Thyroid gland (tissue), 4 donors: ENCODE measurements around the gene SLC48A1. TPM values are rescaled to one million over a fixed set of nuclear protein-coding genes. Genes with fewer than 3 reads are reported as not detected.

Experiments used
- DNase-seq, 2 donors: peaks; one replicate each; pipeline ENCODE4 v3.0.0-alpha.2; 2019
- H3K27ac ChIP-seq, 3 donors: fragments of 200-600 bp; sonication (generic); 1 replicate in 2 of 3; 2 replicates in 1 of 3; pipeline ENCODE4 v1.5.1; 2016 to 2019; ENCODE audit warnings: mild to moderate bottlenecking in 1 of 3, moderate library complexity in 1 of 3
- H3K27me3 ChIP-seq: fragments of 200-600 bp; sonication (generic); one replicate; pipeline ENCODE4 v1.5.1; 2019
- H3K36me3 ChIP-seq, 2 donors: fragments of 200-600 bp; sonication (generic); one replicate each; pipeline ENCODE4 v1.5.1; 2016 to 2019
- H3K4me1 ChIP-seq, 2 donors: fragments of 200-600 bp; sonication (generic); one replicate each; pipeline ENCODE4 v1.5.1; 2017 to 2019
- H3K4me3 ChIP-seq, 3 donors: fragments of 200-600 bp; sonication (generic); replicated peaks in 1 of 3; 1 replicate in 2 of 3; 2 replicates in 1 of 3; pipeline ENCODE4 v1.5.1; 2016; ENCODE audit warnings: mild to moderate bottlenecking in 1 of 3
- H3K9me3 ChIP-seq: fragments of 200-600 bp; sonication (generic); one replicate; pipeline ENCODE4 v1.5.1; 2017
- POLR2A ChIP-seq, 2 donors: fragments of 450-650 bp; IDR thresholded peaks; one replicate each; pipeline ENCODE4 v1.6.1; 2017; ENCODE audit warnings: antibody characterized with exemption in 2 of 2, mild to moderate bottlenecking in 2 of 2, moderate library complexity in 1 of 2
- WGBS, 2 donors: methylation state at CpG; one replicate each; pipeline ENCODE4 v1.1.5; 2017; 5-methylcytosine and 5-hydroxymethylcytosine counted together
- intact Hi-C: fragments of 100-400 bp; cut with DNase I; formaldehyde crosslinking; loops from one replicate; pipeline ENCODE4 v1.15.1; 2023
- total RNA-seq, 4 donors: library from RNA; depleted of rRNA; stranded (reverse); fragments of >200 nt; gene quantifications; one replicate each; pipeline ENCODE4 v1.2.3, GENCODE V29; 2016
- TF ChIP-seq, protein P1 (sequence below), 6 experiments: fragments of 200-600 bp in 3 of 6; fragments of 450-650 bp in 3 of 6; sonication (generic) in 3 of 6; IDR thresholded peaks; one replicate each; pipeline ENCODE4 v1.5.1; 2016 to 2019; ENCODE audit warnings: antibody characterized with exemption in 6 of 6, mild to moderate bottlenecking in 2 of 6, inconsistent platforms in 1 of 6, moderate library complexity in 1 of 6

SLC48A1 gene
- total RNA-seq, 4 donors from 2014 or later, result 59.3 to 276 (median 187) TPM

DNA sequence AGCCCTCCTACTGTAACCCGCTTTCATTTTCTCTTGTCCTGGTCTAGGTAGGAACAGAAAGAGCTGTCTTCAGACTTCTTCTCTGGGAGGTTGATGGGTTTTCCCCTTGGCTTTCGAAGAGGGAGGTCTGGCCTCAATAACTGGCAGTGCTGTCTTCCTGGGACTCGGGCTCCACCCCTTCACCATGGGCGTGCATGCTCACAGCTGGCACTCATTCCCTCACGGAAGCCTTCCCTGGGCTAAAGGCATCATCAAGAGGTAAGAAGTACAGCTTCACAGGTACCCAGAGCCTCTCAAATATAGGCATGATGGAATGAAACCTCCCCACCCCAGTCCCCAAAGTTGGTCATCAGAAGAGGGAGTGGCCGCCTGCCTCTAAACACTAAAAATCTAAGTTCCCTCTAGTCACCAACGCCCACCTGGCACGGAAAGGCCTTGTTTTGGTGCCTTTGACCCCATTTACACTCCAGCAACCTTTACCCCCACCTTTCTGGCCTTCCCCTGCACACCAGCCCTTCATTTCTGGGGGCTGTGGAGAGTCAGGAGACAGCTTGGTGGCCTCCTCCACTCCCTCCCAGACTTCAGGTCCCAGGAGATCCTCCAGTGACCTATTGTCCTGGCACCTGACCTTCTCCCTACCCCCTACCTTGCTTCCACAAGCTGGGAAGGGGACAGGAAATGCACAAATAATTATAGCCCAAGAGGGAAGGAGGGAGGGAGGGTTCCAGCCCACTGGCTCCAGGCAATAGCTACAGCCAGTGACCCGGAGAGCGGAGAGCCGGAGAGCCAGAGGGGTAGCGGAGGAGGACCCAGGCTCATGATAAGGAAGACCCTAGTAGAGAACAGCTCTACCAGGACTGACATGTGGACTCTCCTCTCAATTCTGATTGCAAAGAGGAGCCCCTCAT is 17.1 kb upstream of the SLC48A1 start:
- H3K4me1 ChIP-seq, result peaks cover 75 to 81% of the 10 kb centered on the region in 2 donors
- no peaks in the 10 kb centered on the region for H3K27me3 ChIP-seq
- H3K36me3 ChIP-seq, result peaks cover 1 to 9% of the 10 kb centered on the region in 2 donors
- peak overlapping the region in 1 of 3 donors; percentile 43 for H3K4me3 ChIP-seq
- WGBS, 2 donors, result 36 to 44% methylated on average over 11 to 12 of the region's 12 CpGs
- H3K9me3 ChIP-seq, result no peaks in the 10 kb centered on the region
- TF ChIP-seq POLR2A (IDR thresholded peaks at IDR 0.05), result peak in 1 of 2 donors; percentile 6
- TF ChIP-seq, protein P1, sequence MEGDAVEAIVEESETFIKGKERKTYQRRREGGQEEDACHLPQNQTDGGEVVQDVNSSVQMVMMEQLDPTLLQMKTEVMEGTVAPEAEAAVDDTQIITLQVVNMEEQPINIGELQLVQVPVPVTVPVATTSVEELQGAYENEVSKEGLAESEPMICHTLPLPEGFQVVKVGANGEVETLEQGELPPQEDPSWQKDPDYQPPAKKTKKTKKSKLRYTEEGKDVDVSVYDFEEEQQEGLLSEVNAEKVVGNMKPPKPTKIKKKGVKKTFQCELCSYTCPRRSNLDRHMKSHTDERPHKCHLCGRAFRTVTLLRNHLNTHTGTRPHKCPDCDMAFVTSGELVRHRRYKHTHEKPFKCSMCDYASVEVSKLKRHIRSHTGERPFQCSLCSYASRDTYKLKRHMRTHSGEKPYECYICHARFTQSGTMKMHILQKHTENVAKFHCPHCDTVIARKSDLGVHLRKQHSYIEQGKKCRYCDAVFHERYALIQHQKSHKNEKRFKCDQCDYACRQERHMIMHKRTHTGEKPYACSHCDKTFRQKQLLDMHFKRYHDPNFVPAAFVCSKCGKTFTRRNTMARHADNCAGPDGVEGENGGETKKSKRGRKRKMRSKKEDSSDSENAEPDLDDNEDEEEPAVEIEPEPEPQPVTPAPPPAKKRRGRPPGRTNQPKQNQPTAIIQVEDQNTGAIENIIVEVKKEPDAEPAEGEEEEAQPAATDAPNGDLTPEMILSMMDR (IDR thresholded peaks at IDR 0.05), result no peak
- peak overlapping the region; percentile 91 to 95 (median 94) for H3K27ac ChIP-seq
- intact Hi-C loops, result no loop called here
- peak; percentile 70 to 75 for DNase-seq

DNA sequence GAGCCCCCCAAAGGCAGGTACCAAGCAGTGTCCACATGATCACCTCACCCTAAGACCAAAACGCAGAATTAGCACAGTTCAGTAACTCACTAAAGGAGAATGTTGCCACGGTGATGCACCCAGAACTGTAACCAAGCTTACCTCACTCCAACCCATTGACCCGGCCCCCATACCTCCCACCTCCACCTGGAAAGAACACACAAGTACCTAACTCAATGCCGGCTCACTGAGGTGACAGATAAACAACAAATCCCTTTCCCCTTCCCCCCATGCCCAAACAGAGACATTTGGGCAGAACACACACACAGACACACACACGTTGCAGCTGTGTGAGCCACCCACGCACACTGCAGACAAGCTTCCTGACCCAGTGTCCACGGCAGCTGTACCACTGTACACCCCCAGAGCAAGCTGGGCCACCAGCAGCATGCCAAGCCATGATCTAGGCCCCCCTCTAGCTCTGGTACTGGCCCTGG is 15.6 kb upstream of the SLC48A1 start:
- no peaks in the 10 kb centered on the region for H3K36me3 ChIP-seq
- peak overlapping the region; percentile 91 to 95 (median 94) for H3K27ac ChIP-seq
- no peaks in the 10 kb centered on the region for H3K27me3 ChIP-seq
- 3 to 34% methylated on average over 5 to 7 of the region's 7 CpGs for WGBS, 2 donors
- peak overlapping the region; percentile 37 to 82 (median 43) for H3K4me3 ChIP-seq
- DNase-seq, result peak; percentile 87 to 88
- intact Hi-C loops, result no loop called here
- H3K9me3 ChIP-seq, result no peaks in the 10 kb centered on the region
- TF ChIP-seq POLR2A (IDR thresholded peaks at IDR 0.05), result peak; percentile 9 to 39
- TF ChIP-seq, protein P1 (IDR thresholded peaks at IDR 0.05), result no peak
- peaks cover 74 to 88% of the 10 kb centered on the region in 2 donors for H3K4me1 ChIP-seq

DNA sequence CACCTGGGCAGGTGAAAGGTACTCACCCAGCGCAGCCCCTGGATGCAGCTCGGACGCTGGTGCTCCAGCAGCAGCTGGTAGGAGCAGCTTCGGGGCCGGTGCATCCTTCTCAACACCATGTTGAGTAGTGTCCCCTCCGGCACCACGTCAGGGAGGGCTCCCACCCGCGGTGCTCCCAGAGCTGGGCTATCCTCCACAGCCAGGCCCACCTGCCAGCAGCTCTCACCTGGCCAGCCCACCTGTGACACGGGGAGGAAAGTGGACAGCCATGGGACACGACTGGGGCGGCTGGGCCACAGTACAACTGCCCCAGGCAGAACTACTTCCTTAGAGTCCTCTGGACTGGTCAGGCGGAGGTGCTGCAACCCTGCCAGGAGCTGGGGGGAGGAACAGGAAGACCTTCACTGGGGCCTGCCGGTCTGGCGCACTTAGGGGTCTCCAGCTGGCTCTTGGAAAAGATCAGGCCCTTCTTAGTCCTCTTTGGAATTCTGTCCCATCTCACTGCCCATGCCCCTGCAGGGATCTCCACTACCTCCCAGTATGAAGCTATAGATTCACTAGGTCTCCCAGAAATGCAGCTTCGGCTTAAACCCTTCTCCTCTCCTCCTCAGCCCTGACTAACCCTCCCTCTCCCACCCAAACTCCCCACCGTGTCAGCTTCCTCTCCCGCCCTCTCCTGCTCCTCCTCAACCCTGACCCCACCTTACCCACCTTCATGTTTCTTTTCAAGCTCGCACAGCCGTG is 15.0 kb upstream of the SLC48A1 start:
- no peaks in the 10 kb centered on the region for H3K36me3 ChIP-seq
- peak overlapping the region; percentile 37 to 82 (median 43) for H3K4me3 ChIP-seq
- TF ChIP-seq, protein P1 (IDR thresholded peaks at IDR 0.05), result no peak
- no peak for TF ChIP-seq POLR2A (IDR thresholded peaks at IDR 0.05)
- H3K27me3 ChIP-seq, result no peaks in the 10 kb centered on the region
- H3K4me1 ChIP-seq, result peaks cover 74 to 88% of the 10 kb centered on the region in 2 donors
- 12 to 25% methylated on average over 10 to 19 of the region's 20 CpGs for WGBS, 2 donors
- no peaks in the 10 kb centered on the region for H3K9me3 ChIP-seq
- peak; percentile 78 to 84 for DNase-seq
- intact Hi-C loops, result no loop called here
- peak overlapping the region; percentile 91 to 95 (median 94) for H3K27ac ChIP-seq

DNA sequence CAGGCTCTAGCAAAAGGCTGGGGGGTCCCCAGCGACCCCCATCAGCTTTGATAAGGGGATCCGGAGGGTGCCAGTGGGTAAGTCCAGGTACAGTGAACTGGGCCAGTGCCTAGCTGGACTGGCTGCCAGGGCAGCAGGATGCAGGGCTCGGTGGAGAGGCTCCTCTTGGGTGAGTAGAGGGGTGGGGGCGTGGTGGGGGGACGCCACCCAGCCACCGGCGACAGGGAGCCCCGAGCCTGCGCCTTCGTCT is 14.5 kb upstream of the SLC48A1 start:
- no peaks in the 10 kb centered on the region for H3K9me3 ChIP-seq
- no peak for TF ChIP-seq POLR2A (IDR thresholded peaks at IDR 0.05)
- TF ChIP-seq, protein P1 (IDR thresholded peaks at IDR 0.05), result no peak
- H3K4me1 ChIP-seq, result peaks cover 74 to 88% of the 10 kb centered on the region in 2 donors
- H3K36me3 ChIP-seq, result no peaks in the 10 kb centered on the region
- peak overlapping the region; percentile 37 to 82 (median 43) for H3K4me3 ChIP-seq
- DNase-seq, result no peak
- 0 to 2% methylated on average over 8 to 10 of the region's 10 CpGs for WGBS, 2 donors
- no peaks in the 10 kb centered on the region for H3K27me3 ChIP-seq
- intact Hi-C loops, result no loop called here
- peak overlapping the region; percentile 91 to 95 (median 94) for H3K27ac ChIP-seq
